Kidney tubule cell (primary cell): ENCODE data around the gene BLNK.
A peak's percentile ranks its signal among the peaks of the same experiment; 100 is the strongest.

Source experiments
- DNase-seq: peaks from one replicate; pipeline ENCODE4 v3.0.0-alpha.2; 2018; ENCODE audit warnings: low spot score

BLNK gene

GRCh38 chr10:96261930-96262329, 9.4 kb downstream of the BLNK start:
- no peak for DNase-seq

- DNase-seq = no peak
These were observed 10.2 kb downstream of the BLNK start for GRCh38 chr10:96261132-96261531.

- DNase-seq = no peak
These were observed 11.4 kb downstream of the BLNK start for GRCh38 chr10:96260014-96260413.

GRCh38 chr10:96259150-96259549, 12.2 kb downstream of the BLNK start:
- no peak for DNase-seq

GRCh38 chr10:96257944-96258343, 13.4 kb downstream of the BLNK start:
- no peak for DNase-seq

- no peak for DNase-seq
These were observed 15.6 kb downstream of the BLNK start for GRCh38 chr10:96255549-96256333.

- DNase-seq = no peak
These were observed 16.4 kb downstream of the BLNK start for GRCh38 chr10:96254976-96255375.

- no peak for DNase-seq
These were observed 18.6 kb downstream of the BLNK start for GRCh38 chr10:96252730-96253129.

GRCh38 chr10:96250349-96250748, 21.0 kb downstream of the BLNK start:
- peak; percentile 17 for DNase-seq

- no peak for DNase-seq
These were observed 22.1 kb downstream of the BLNK start for GRCh38 chr10:96249264-96249663.

GRCh38 chr10:96244354-96244753, 27.0 kb downstream of the BLNK start:
- peak; percentile 44 for DNase-seq

- no peak for DNase-seq
These were observed 28.1 kb downstream of the BLNK start for GRCh38 chr10:96243296-96243695.

- DNase-seq = no peak
These were observed 28.5 kb downstream of the BLNK start for GRCh38 chr10:96242822-96243221.

GRCh38 chr10:96238646-96239623, 32.4 kb downstream of the BLNK start:
- no peak for DNase-seq

- no peak for DNase-seq
These were observed 34.5 kb downstream of the BLNK start for GRCh38 chr10:96236876-96237275.

- no peak for DNase-seq
These were observed 35.3 kb downstream of the BLNK start for GRCh38 chr10:96236090-96236478.

GRCh38 chr10:96235326-96236089, 35.9 kb downstream of the BLNK start:
- no peak for DNase-seq

- no peak for DNase-seq
These were observed 37.4 kb downstream of the BLNK start for GRCh38 chr10:96233959-96234358.

- no peak for DNase-seq
These were observed 40.8 kb downstream of the BLNK start for GRCh38 chr10:96230527-96230926.

- DNase-seq = peak; percentile 79
These were observed 41.8 kb downstream of the BLNK start for GRCh38 chr10:96229568-96230030.

- no peak for DNase-seq
These were observed 42.9 kb downstream of the BLNK start for GRCh38 chr10:96228408-96228994.

- DNase-seq = no peak
These were observed 44.2 kb downstream of the BLNK start for GRCh38 chr10:96227206-96227605.
